Kidney (tissue), 14 donors: Measurements from ENCODE around the gene ATRAID. TPM values are rescaled to one million over a fixed set of nuclear protein-coding genes. Genes with fewer than 3 reads are reported as not detected.

Experiments
- DNase-seq, 5 donors: peaks; one replicate each; pipeline ENCODE4 v3.0.0-alpha.2; 2013 to 2020
- FAIRE-seq: peaks from 2 replicates; lab custom pipeline; 2012; peaks lifted over from hg19 to GRCh38; lab: Jason Lieb, UNC
- H3K27ac ChIP-seq, 2 donors: one replicate each; pipeline ENCODE4 v1.7.0; 2013; ENCODE audit warnings: low read depth in 2 of 2, low read length in 2 of 2, inconsistent platforms in 1 of 2
- H3K27me3 ChIP-seq: one replicate; pipeline ENCODE4 v1.7.1; 2013; ENCODE audit warnings: low read length, inconsistent platforms; ENCODE audit not compliant: control insufficient read depth, insufficient read depth
- H3K36me3 ChIP-seq, 3 donors: one replicate each; pipeline versions ENCODE4 v1.7.0 to v1.7.1; 2013; ENCODE audit warnings: low read length in 3 of 3, control low read depth in 1 of 3, inconsistent platforms in 1 of 3; ENCODE audit not compliant: insufficient read depth in 3 of 3, control insufficient read depth in 2 of 3
- H3K4me1 ChIP-seq, 3 donors: one replicate each; pipeline versions ENCODE4 v1.7.0 to v1.7.1; 2013; ENCODE audit warnings: low read length in 3 of 3, inconsistent platforms in 1 of 3, low read depth in 1 of 3; ENCODE audit not compliant: control insufficient read depth in 2 of 3, insufficient read depth in 2 of 3
- H3K4me3 ChIP-seq, 3 donors: one replicate each; pipeline versions ENCODE4 v1.7.0 to v1.8.1; 2013; ENCODE audit warnings: low read length in 3 of 3, control low read depth in 1 of 3, inconsistent platforms in 1 of 3
- H3K9ac ChIP-seq, 3 donors: one replicate each; pipeline versions ENCODE4 v1.7.0 to v1.7.1; 2013; ENCODE audit warnings: low read length in 3 of 3, control low read depth in 1 of 3, inconsistent platforms in 1 of 3
- H3K9me3 ChIP-seq, 3 donors: one replicate each; pipeline versions ENCODE4 v1.7.0 to v1.7.1; 2013; ENCODE audit warnings: low read length in 3 of 3, control low read depth in 1 of 3, inconsistent platforms in 1 of 3; ENCODE audit not compliant: control insufficient read depth in 2 of 3, insufficient read depth in 1 of 3
- intact Hi-C: fragments of 100-400 bp; cut with DNase I; formaldehyde crosslinking; loops from one replicate; pipeline ENCODE4 v1.11.1; 2022
- polyA plus RNA-seq: library from polyadenylated mRNA; stranded (reverse); fragments of 350-450 nt; fragmentation: Illumina TruSeq; extraction: RNeasy Lipid Tissue Mini Kit (QIAGEN cat#74804); gene quantifications from one replicate; pipeline ENCODE4 v1.2.3, GENCODE V29; 2014; ENCODE audit warnings: low read depth, low replicate concordance; ENCODE audit not compliant: insufficient read depth
- total RNA-seq: library from RNA; stranded (reverse); fragmentation: NEBNext Ultra II Directional; extraction: Animal tissue kit (Norgen Biotek cat#: 25700); gene quantifications from one replicate; pipeline ENCODE4 v1.2.1, GENCODE V29; 2021
- TF ChIP-seq, protein P1 (sequence below): IDR thresholded peaks from 3 replicates; pipeline ENCODE4 v1.5.1; 2012; ENCODE audit warnings: mild to moderate bottlenecking, moderate library complexity, borderline replicate concordance; ENCODE audit not compliant: insufficient read depth; ENCODE audit errors: extremely low read depth
- donor health status: control.
- donor health status: control.
- donor health status: control.
- donor health status: control.
- donor health status: control.
- donor health status: DM: yes; HTN: yes; CAD: no.
- donor health status: Normal renal cell carcinoma (clear cell type).

Gene ATRAID
- total and polyA plus RNA-seq, 2 donors from 2014 or later = 119 to 279 TPM

DNA sequence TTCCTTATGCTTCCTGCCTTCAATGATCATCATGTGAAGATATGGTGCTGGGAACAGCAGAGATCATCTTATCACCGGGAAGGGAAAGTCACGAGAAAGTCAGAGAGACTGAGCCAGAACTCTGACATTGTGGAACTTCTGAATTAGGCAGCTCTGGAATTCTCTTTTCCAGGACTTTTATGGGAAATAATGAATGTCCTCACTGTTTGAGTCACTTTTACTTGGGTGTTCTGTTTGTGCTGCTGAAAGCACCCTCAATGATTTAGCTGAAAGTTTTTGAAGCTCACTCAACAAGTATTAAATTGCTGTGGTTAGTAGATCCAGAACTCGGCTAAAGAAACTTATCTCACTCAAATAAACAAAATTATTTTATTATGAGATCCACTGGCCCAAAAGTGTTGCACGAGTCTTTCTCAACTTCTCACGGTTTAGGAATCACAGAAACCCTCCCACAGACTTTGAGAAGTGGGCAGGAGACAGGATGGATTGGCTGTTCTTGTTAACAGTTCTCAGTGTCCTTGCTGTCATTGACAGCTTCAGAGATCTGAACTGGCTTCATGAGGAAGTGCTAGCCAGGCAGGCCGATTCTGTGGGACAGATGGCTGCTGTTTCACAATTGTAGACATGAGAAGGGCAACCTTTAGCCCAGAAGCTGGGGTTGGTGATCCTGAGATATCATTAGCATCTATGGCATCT lies 26.4 kb upstream of the ATRAID start:
- Histone ChIP-seq H3K9me3 (no peaks in the 10 kb centered on the region), H3K27ac (no peak overlapping the region), H3K36me3 (no peaks in the 10 kb centered on the region), H3K27me3 (no peaks in the 10 kb centered on the region), H3K4me1 (no peaks in the 10 kb centered on the region), H3K9ac (no peak overlapping the region), H3K4me3 (no peak overlapping the region)
- intact Hi-C loops = no loop called here
- peak in 1 of 5 donors; percentile 82 for DNase-seq
- TF ChIP-seq, protein P1, sequence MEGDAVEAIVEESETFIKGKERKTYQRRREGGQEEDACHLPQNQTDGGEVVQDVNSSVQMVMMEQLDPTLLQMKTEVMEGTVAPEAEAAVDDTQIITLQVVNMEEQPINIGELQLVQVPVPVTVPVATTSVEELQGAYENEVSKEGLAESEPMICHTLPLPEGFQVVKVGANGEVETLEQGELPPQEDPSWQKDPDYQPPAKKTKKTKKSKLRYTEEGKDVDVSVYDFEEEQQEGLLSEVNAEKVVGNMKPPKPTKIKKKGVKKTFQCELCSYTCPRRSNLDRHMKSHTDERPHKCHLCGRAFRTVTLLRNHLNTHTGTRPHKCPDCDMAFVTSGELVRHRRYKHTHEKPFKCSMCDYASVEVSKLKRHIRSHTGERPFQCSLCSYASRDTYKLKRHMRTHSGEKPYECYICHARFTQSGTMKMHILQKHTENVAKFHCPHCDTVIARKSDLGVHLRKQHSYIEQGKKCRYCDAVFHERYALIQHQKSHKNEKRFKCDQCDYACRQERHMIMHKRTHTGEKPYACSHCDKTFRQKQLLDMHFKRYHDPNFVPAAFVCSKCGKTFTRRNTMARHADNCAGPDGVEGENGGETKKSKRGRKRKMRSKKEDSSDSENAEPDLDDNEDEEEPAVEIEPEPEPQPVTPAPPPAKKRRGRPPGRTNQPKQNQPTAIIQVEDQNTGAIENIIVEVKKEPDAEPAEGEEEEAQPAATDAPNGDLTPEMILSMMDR = no peak
- FAIRE-seq = no peak

DNA sequence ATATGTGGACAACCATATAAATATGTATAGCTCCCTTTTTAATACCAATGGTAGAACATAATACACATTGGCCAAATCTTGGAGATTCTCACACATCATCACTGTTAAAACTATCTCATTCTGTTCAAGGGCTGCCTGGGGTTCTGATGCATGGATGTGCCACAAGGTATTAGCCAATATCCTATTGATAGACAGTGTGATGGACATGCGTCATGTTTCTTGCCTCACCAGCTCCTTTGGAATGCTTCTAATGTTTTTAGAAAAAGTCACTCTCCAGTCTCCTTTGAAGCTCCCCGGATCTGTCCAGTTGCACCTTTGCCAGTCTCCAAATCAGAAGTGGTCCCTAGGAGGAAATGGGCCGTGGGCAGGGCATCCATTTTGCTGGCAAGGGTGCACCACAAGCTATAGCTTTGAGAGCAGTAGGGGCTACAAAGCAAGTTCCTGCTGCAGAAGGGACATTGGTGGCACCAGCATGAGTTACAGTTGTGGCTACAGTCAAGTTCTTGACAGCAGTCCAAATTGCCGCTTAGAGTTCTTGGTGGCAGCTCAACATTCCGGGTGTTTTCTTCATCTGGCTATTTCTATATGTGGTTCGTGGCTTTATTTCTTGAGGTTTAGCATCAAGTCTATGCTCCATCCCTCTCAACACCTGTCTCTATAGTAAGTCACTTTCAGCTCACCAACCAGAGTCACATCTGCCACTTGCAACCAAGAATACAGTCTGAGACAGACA lies 25.1 kb upstream of the ATRAID start:
- intact Hi-C loops = no loop called here
- Histone ChIP-seq H3K27me3 (no peaks in the 10 kb centered on the region), H3K9me3 (no peaks in the 10 kb centered on the region), H3K27ac (no peak overlapping the region), H3K4me3 (no peak overlapping the region), H3K9ac (no peak overlapping the region), H3K36me3 (no peaks in the 10 kb centered on the region), H3K4me1 (no peaks in the 10 kb centered on the region)
- FAIRE-seq = no peak
- TF ChIP-seq, protein P1 = no peak
- no peak for DNase-seq

DNA sequence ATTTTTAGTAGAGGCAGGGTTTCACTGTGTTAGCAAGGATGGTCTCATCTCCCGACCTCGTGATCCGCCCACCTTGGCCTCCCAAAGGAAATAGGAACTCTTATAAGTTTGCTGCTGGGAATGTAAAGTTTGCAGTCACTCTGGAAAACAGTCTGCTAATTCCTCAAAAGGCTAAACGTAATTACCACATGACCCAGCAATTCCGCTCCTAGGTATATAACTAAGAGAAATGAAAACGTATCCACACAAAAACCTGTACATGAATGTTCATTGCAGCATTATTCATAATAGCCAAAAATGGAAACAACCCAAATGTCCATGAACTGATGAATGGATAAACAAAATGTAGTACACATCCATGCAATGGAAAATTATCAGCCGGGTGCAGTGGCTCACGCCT lies 21.9 kb upstream of the ATRAID start:
- Histone ChIP-seq H3K4me1 (no peaks in the 10 kb centered on the region), H3K27me3 (no peaks in the 10 kb centered on the region), H3K36me3 (no peaks in the 10 kb centered on the region), H3K4me3 (no peak overlapping the region), H3K9me3 (no peaks in the 10 kb centered on the region), H3K9ac (no peak overlapping the region), H3K27ac (no peak overlapping the region)
- intact Hi-C loops = no loop called here
- DNase-seq (no peak), FAIRE-seq (no peak)
- TF ChIP-seq, protein P1 = no peak
